Hypothalamus (tissue), 51 donors: ENCODE results near the gene PARN.
"Not testable (repeated sequence)": the region's sequence is repeated elsewhere in the genome, so short reads cannot be mapped to it uniquely, and the experiment has no call there.

ENCODE experiments used
- DNase-seq, 51 donors: peaks; one replicate each; lab custom pipeline; 2025; lab: John Stamatoyannopoulos, UW

PARN gene

GRCh38 chr16:14576069-14576468 is 54.0 kb downstream of the PARN start:
- no peak for DNase-seq

- not testable (repeated sequence) for DNase-seq
These were observed 55.2 kb downstream of the PARN start for GRCh38 chr16:14574698-14575415.

GRCh38 chr16:14572535-14572934 is 57.5 kb downstream of the PARN start:
- DNase-seq: no peak

- no peak for DNase-seq
These were observed 60.8 kb downstream of the PARN start for GRCh38 chr16:14569213-14569612.

- no peak for DNase-seq
These were observed 63.5 kb downstream of the PARN start for GRCh38 chr16:14566599-14566998.

- DNase-seq: no peak
These were observed 64.4 kb downstream of the PARN start for GRCh38 chr16:14565688-14566025.

- no peak for DNase-seq
These were observed 65.0 kb downstream of the PARN start for GRCh38 chr16:14564861-14565687.

- DNase-seq: no peak
These were observed 65.7 kb downstream of the PARN start for GRCh38 chr16:14564323-14564722.

- DNase-seq: peak in 1 of 51 donors; percentile 13
These were observed 67.2 kb downstream of the PARN start for GRCh38 chr16:14562691-14563491.

GRCh38 chr16:14560523-14560922 is 69.5 kb downstream of the PARN start:
- no peak for DNase-seq

GRCh38 chr16:14559809-14560241 is 70.2 kb downstream of the PARN start:
- peak in 22 of 51 donors; percentile 2 to 44 (median 19) for DNase-seq

GRCh38 chr16:14553447-14553846 is 76.6 kb downstream of the PARN start:
- no peak for DNase-seq

- DNase-seq: no peak
These were observed 80.3 kb downstream of the PARN start for GRCh38 chr16:14549789-14550153.

- DNase-seq: no peak
These were observed 80.9 kb downstream of the PARN start for GRCh38 chr16:14548933-14549788.

- DNase-seq: no peak
These were observed 84.6 kb downstream of the PARN start for GRCh38 chr16:14545346-14545884.

GRCh38 chr16:14544846-14545245 is 85.2 kb downstream of the PARN start:
- not testable (repeated sequence) for DNase-seq

GRCh38 chr16:14539631-14540030 is 90.4 kb downstream of the PARN start:
- DNase-seq: no peak

GRCh38 chr16:14539156-14539555 is 90.9 kb downstream of the PARN start:
- DNase-seq: no peak

GRCh38 chr16:14538604-14539003 is 91.5 kb downstream of the PARN start:
- no peak for DNase-seq

- DNase-seq: no peak
These were observed 98.4 kb downstream of the PARN start for GRCh38 chr16:14531613-14532012.
